Keratinocyte (primary cell): ENCODE measurements around the gene GLT6D1.

Source experiments
- CTCF ChIP-seq, 3 experiments: IDR thresholded peaks in 1 of 3; conservative IDR thresholded peaks in 1 of 3; optimal IDR thresholded peaks in 1 of 3; 2 replicates in 2 of 3; 3 replicates in 1 of 3; pipeline versions ENCODE3 to v1.5.1; 2011; ENCODE audit warnings: low read length in 3 of 3, mild to moderate bottlenecking in 3 of 3, moderate library complexity in 2 of 3, control low read depth in 1 of 3, inconsistent platforms in 1 of 3; ENCODE audit not compliant: insufficient read depth in 2 of 3; ENCODE audit errors: extremely low read depth in 1 of 3
- EZH2 ChIP-seq: IDR thresholded peaks from one replicate; pipeline ENCODE4 v1.6.1; 2012; ENCODE audit warnings: inconsistent platforms, mild to moderate bottlenecking, low read length, moderate library complexity

GRCh38 chr9:135689011-135689410 is 49.7 kb upstream of the GLT6D1 start:
- TF ChIP-seq CTCF (optimal IDR thresholded peaks at IDR 0.05 in 1 of 3, IDR thresholded peaks at IDR 0.05 in 1 of 3, conservative IDR thresholded peaks at IDR 0.05 in 1 of 3; ENCODE audit: extremely low read depth in 1 of 3, insufficient read depth in 2 of 3, low read length in 3 of 3) (no peak), EZH2 (no peak)
